Measurements from ENCODE around the gene U2AF1L4. TPM values are rescaled to one million over a fixed set of nuclear protein-coding genes. Genes with fewer than 3 reads are reported as not detected.

The U2AF1L4 gene
- total and polyA plus RNA-seq, 2 donors (not counting 3 experiments of a cell fraction or from before 2014, with no cell fraction given) = 5.6 to 13.5 TPM

DNA sequence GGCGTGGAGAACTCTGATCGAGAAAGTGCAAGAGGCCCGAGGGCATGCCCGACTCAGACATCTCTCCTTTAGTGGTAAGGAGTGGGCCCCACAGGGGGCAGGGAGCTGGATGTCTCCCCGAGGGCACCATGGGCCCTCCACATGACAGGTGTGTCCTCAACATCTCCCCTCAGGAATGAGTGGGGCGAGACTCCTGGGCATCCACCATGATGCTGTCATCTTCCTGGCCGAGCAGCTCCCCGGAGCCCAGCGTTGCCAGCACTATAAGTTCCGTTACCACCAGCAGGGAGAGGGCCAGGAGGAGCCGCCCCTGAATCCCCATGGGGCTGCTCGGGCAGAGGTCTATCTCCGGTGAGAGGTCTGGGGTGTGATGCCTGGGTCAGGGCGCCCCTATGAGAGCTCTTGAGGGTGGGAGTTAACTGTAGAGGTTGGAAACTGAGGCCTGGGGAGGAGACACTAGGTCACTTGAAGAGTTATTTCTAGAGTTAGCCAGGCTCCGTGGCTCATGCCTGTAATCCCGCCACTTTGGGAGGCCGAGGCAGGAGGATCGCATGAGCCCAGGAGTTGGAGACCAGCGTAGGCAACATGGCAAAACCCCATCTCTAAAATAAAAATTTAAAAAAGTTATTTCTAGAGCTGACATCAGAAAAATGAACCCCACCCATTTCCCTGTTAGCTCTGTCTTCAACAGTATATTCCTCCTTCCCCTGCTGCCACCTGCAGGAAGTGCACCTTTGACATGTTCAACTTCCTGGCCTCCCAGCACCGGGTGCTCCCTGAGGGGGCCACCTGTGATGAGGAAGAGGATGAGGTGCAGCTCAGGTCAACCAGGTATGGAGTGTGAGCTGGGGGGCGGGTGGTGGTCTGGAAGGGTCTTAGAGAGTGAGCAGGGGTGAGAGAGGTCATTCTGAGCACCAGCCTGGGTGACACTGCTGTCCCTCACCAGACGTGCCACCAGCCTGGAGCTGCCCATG lies 8.0 kb downstream of the U2AF1L4 start:
- Histone ChIP-seq H3K36me3 (ENCODE audit: control insufficient read depth in 2 of 2, extremely low read depth in 1 of 2, insufficient read depth in 2 of 2, low read length in 2 of 2) (peaks cover 9 to 41% of the 10 kb centered on the region in 2 experiments), H3K4me2 (ENCODE audit: insufficient read depth, low read length) (no peak overlapping the region), H3K27ac (ENCODE audit: insufficient read depth, low read depth, low read length) (no peak overlapping the region), H2AFZ (ENCODE audit: low read depth, low read length) (no peak overlapping the region), H3K9me1 (replicated peaks; ENCODE audit: control insufficient read depth, extremely low read depth, insufficient read depth, low read length) (no peaks in the 10 kb centered on the region), H3K27me3 (ENCODE audit: control insufficient read depth in 2 of 2, insufficient read depth in 2 of 2, low read length in 2 of 2) (no peaks in the 10 kb centered on the region), H3K4me1 (ENCODE audit: control insufficient read depth, extremely low read depth, insufficient read depth, low read length) (peaks cover 11% of the 10 kb centered on the region), H3K9ac (replicated peaks; ENCODE audit: extremely low read depth, insufficient read depth, low read length) (no peak overlapping the region), H3K9me3 (replicated peaks; ENCODE audit: control insufficient read depth, insufficient read depth, low read length) (no peaks in the 10 kb centered on the region), H3K79me2 (ENCODE audit: control insufficient read depth, insufficient read depth, low read length) (no peaks in the 10 kb centered on the region), H4K20me1 (replicated peaks; ENCODE audit: control insufficient read depth, extremely low read depth, insufficient read depth, low read length) (no peaks in the 10 kb centered on the region), H3K4me3 (replicated peaks in 1 of 3; ENCODE audit: insufficient read depth in 1 of 3, low read depth in 1 of 3, low read length in 3 of 3) (no peak overlapping the region)
- POLR2A ChIA-PET = no interaction called here
- CTCF ChIA-PET = interaction anchor here (1.0 to 1.8 kb wide), 2 partner anchors 11 to 42 kb away, joined by 3 to 4 read pairs; partner anchors contain the start of gene LIN37
- dilution Hi-C loops (cut with MboI; ENCODE audit: extremely low pct_ligation_motif_present, low sequenced_read_pairs) (no loop called here), intact Hi-C loops (cut with micrococcal nuclease) (no loop called here)
- DNase-seq (ENCODE audit: low read depth, low spot score) = no peak
- no peak for FAIRE-seq
- no peak for TF ChIP-seq JUN (IDR thresholded peaks at IDR 0.05; ENCODE audit: borderline replicate concordance, insufficient read depth, insufficient read length, low read depth)
- TF ChIP-seq FOS (IDR thresholded peaks at IDR 0.05; ENCODE audit: borderline replicate concordance, insufficient read depth, low read length) = no peak
- TF ChIP-seq, protein P1, sequence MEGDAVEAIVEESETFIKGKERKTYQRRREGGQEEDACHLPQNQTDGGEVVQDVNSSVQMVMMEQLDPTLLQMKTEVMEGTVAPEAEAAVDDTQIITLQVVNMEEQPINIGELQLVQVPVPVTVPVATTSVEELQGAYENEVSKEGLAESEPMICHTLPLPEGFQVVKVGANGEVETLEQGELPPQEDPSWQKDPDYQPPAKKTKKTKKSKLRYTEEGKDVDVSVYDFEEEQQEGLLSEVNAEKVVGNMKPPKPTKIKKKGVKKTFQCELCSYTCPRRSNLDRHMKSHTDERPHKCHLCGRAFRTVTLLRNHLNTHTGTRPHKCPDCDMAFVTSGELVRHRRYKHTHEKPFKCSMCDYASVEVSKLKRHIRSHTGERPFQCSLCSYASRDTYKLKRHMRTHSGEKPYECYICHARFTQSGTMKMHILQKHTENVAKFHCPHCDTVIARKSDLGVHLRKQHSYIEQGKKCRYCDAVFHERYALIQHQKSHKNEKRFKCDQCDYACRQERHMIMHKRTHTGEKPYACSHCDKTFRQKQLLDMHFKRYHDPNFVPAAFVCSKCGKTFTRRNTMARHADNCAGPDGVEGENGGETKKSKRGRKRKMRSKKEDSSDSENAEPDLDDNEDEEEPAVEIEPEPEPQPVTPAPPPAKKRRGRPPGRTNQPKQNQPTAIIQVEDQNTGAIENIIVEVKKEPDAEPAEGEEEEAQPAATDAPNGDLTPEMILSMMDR (IDR thresholded peaks at IDR 0.05; ENCODE audit: extremely low read depth in 1 of 2, insufficient read depth in 1 of 2, low read depth in 1 of 2, low read length in 2 of 2) = no peak
- no peak for TF ChIP-seq EZH2 (IDR thresholded peaks at IDR 0.05; ENCODE audit: borderline replicate concordance, low read depth, low read length, severe bottlenecking)
- no peak for TF ChIP-seq MAX (IDR thresholded peaks at IDR 0.05; ENCODE audit: insufficient read depth, insufficient read length)
- no peak for TF ChIP-seq POLR2A (IDR thresholded peaks at IDR 0.05; ENCODE audit: low read depth, low read length)
- TF ChIP-seq GATA2 (IDR thresholded peaks at IDR 0.05; ENCODE audit: insufficient read depth, insufficient read length, low read depth, low read length) = no peak
- TF ChIP-seq POLR2AphosphoS5 (IDR thresholded peaks at IDR 0.05; ENCODE audit: insufficient read depth, low read depth, low read length) = no peak
- TF ChIP-seq MYC (IDR thresholded peaks at IDR 0.05; ENCODE audit: low read depth, low read length) = no peak
- no TSS peak for BruUV-seq (replicated peaks)
